ENCODE results near the gene TMEM245.

The TMEM245 gene

DNA sequence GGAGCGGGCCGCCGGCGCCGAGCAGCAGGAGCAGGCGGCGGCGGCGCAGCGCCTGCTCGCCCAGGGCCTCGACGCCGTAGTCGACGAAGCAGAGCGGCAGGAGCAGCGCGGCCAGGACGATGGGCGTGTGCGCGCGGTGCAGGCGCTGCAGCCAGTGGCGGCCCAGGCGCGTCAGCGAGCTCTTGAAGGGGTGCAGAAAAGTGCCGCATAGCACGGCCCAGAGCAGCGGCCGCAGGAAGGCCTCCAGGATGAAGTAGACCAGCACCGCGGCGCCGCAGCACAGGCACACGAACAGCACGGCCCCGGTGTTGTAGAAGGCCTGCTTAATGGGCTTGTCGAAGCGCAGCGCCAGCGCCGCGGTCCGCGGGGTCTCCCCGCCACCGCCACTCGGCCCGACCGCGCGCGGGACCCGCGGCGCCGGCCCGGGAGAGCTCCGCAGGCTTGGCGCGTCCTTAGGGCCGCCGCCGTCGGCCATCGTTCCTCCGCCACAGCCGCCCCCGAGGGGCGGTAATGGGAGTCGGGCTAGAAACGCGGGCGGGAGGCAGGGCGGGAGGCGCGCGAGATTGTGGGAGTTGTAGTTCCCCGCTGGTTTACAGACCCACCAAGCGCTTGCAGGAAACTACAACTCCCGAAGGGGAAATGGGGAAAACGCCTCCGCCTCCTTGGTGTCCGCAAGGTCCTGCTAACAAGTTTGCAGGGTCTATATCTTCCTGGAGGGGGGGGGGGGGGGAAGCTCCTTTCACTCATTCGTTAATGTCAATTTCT is at the start of gene TMEM245:
TSS of gene TMEM245 (minus strand) at position 509 of the 765 bp plus-strand sequence. CDS start at position 475, 34 bp downstream.
- DNase-seq, result peak; percentile 71 to 90

DNA sequence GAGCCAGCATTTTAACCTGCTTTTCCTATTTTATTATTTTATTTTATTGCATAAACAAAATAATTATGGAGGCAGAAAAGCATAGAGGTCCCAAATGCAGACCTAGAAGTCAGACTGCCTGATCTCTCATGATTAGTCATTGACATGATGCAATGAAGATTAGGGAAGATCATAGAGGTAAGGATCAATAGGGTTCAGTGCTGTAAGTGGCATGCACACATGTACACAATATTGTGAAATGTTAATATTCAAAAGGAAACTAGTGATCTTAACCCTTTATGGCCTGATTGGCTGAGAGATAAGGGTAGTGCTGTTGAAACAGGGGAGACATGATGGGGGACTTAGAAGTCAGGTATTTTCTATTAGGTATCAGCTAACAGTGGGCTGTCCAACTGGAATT is 48.4 kb upstream of the TMEM245 start:
- no peak for DNase-seq

DNA sequence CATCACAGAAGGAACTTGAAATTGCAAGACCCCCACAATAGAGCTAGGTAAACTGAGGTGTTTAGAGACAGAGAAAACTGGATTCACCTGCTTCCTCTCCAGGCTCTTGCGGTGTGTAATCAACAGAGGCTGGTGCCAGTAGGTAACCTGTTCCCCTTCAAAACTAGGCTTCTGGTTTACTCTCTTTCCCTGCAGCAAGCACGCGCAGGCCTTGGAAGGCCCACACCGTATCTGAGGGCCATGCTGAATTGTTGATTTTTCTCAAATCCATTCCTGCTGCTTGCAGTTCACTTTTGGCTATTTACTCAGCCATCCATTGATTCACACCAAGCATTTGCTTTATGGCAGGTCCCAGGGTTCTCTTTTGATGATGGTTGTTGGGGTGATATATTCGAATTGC is 48.0 kb upstream of the TMEM245 start:
- no peak for DNase-seq

DNA sequence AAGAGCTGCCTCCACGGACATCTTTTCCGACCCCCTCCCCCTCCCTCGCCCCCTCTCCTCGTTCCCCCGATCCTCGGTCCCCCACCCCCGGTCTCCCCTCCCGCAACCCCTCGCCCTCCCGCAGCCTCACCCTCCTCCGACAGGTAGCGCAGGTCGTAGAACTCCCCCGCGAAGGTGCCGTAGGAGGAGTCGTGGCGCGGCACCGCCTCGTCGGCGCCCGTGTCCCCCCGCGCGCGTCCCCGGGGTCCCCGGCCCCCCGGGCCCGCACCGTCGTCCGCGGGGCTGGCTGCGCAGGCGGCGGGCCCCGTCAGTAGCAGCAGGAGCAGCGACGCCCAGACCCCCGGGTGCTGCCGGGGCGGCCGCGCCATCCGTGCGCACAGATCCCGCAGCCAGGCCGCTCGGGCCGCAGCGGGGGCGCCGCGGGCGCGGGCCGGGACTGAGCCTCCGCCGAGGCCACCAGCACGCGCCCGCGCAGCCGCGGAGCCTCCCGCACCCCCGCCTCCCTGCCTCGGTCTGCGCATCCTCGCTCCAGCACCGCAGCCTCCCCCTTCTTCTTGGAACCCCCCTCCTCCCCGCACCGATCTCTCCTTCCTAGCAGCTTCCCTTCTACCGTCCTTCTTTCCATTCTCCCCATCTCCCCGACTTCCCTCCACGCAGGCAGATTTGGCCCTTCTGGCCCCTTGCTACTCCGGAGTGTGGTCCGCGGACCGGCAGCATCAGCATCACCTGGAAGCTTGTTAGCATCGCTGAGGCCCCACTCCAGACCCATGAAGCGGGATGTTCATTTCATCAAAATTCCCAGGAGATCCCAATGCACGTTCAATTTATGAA is 47.2 kb upstream of the TMEM245 start, which contains the start of gene FRRS1L:
TSS of gene FRRS1L (minus strand) at position 479 of the 831 bp plus-strand sequence. CDS start at position 368, 111 bp downstream.
- DNase-seq, result no peak

DNA sequence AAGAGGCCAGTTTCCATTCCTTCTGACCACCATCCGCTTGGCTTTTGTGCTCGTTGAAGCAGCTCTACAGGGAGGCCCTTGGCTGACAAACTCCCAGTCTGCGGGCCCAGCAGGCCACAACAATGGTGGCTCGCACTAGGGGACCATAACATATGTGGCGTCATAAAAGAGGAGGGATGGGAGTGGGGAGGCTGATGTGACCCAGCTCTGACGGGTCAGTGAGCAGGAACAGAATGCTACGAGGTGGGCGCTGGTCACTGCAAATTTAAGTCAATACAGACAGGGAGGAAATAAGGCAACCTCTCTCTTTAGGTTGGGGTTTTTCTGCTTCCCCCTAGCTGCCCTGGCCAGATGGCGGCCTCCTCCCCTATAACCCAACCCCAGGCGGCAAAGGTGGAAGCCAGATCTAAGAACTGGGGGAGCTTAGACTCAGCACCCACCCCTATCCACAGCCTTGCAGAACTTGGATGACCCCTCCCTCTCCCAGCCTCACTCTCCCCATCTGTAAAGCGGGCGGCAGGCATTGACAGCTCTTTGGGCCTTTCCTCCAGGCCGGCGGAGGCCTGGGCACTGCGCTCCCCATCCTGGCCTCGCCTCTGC is 46.5 kb upstream of the TMEM245 start:
- DNase-seq, result no peak

DNA sequence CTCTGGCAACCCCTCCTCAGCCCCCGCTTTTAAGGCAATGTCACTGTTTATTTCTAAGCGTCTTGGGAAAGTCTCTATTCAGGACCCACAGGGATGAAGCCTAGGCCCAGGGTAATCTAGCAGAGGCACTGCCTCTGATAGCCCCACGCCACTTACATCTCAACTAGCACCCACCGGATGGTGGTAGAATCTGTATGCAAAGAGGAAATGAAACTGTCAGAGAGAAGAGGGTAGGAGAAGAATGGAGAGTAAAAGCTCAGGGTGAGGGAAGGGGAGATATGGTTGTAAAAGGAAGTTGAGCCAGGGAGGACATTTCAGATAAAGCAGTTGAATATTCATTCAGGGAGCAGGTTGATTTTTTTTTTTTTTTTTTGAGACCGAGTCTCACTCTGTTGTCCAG is 44.3 kb upstream of the TMEM245 start:
- no peak for DNase-seq

DNA sequence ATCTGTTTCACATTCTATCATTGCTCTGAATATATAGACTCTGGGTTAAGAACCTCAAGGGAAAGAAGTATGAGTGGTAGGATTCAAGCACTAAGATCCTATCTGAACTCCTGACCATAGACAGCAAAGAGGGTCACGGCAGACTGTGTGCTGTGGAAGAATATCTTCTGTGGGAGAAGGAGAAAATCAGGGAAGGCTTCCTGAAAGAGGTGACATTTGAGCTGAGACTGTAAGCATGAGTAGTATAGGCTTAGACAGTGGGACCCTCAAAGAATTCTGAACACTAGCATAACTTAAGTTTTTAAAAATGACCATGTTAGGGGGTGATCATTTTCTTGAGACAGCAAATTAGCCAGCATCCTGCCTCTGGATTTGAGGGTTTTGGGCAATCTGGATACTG is 43.4 kb upstream of the TMEM245 start:
- no peak for DNase-seq

DNA sequence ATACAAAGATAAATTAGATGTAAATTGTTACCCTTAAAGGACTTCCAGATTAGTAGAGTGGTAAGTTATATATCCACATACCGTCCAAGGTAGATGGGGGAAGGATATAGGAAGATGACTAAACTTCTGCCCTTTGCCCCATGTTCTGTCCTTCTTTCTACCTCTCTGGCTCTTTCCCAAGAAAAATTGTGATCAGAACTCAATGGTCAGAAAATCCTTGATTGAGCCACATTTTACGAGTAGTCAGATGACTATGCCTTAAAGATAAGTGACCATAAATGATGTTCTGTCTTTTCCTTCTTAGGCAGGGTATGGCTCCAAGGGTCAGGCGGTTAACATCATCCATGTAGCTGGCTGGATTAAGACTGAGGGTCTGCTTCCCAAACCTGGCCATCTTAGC is 42.9 kb upstream of the TMEM245 start:
- no peak for DNase-seq

DNA sequence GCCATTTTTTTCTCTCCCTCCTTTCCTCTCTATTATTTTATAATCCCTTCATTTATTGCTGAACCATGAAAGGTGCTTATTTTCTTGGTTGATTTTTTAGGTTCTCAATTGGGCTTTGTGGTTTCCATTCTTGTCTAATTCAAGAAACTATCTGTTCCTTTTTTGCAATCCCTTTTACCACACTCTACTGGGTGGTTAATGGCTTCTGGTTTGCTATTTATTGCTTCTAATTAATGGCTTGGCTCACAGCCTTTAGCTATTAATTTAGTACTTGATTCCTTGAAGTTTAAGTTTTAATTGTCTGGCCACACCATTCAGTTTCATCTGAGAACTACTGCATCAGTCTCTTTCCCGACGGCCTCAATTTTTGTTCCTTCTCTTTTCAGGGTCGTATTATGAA is 41.7 kb upstream of the TMEM245 start:
- no peak for DNase-seq

DNA sequence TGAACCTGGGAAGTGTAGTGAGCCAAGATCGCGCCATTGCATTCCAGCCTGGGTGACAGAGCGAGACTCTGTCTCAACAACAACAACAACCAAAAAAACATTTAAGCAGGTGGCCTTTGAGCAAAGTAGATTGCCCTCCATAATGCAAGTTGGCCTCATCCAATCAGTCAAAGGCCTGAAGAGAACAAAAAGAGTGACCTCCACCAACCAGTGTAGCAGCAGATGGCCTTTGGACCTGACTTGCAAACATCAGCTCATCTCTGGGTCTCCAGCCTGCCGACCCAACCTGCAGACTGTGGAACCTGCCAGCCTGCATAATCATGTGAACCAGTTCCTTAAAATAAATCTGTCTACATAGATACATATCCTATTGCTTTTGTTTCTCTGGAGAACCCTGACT is 39.8 kb upstream of the TMEM245 start:
- DNase-seq, result no peak

DNA sequence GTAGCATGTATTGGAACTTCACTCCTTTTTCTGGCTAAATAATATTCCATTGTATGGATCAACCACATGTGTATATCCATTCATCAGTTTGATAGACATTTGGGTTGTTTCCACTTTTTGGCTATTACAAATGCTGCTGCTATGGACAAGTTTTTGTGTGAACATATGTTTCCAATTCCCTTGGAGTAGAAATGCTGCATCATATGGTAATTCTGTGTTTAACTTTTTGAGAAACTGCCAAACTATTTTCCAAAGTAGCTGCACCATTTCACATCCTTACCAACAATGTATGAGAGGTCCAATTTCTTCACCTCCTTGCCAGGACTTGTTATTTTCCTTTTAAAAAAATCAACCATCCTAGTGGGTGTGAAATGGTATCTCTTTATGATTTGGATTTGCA is 38.9 kb upstream of the TMEM245 start:
- DNase-seq, result no peak

DNA sequence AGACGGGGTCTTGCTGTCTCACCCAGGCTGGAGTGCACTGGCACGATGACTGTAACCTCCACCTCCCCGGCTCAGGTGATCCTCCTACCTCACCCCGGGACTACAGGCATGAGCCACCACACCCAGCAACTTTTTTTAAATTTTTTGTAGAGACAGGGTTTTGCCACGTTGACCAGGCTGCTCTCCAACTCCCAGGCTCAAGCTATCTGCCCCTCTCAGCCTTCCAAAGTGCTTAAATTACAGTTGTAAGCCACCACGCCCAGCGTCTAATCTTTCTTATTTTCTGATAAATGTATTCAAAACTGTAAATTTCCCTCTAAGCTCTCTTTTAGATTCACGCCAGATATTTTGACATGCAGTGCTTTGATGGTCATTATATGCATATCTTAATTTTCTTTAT is 37.0 kb upstream of the TMEM245 start:
- no peak for DNase-seq

DNA sequence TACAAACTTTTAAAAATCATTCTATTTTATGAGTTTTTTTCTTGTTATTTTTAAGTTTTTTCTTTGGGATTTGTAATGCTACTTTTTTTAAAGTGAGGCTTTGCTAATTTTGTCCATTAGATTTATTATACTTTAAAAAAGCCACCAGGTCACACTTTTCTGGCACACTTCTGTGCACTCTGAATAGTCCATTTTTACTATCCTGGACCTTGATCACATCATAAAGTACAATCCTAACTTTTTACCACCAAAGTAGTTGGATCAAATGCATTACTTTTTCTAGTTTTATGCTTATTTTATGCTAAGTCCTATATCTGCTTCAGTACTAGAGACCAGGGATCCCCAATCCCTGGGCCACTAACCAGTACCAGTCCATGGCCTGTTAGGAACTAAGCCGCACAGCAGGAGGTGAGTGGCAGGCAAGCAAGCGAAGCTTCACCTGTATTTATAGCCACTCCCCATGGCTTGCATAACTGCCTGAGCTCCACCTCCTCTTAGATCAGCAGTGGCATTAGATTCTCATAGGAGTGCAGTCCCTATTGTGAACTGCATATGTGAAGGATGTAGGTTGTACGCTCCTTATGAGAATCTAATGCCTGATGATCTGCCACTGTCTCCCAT is 31.3 kb upstream of the TMEM245 start:
- no peak for DNase-seq

DNA sequence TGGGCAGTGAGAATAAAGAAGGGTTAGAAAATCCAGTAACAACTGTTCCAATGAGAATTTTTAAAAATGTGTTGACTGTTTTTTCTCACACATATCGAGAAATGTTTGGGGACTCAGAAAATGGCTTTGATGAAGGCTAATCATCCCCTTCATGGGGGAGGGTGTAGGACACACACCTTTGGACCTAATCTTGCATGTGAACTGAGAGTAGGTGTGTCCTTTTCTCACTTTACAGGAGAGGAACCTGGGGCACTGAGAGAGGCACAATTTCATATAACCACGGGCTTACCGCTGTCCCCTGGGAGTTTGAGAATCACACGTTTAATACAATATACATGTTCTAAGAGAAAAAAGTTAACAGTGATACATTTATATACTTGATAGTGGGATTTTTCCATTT is 30.0 kb upstream of the TMEM245 start:
- DNase-seq, result no peak

DNA sequence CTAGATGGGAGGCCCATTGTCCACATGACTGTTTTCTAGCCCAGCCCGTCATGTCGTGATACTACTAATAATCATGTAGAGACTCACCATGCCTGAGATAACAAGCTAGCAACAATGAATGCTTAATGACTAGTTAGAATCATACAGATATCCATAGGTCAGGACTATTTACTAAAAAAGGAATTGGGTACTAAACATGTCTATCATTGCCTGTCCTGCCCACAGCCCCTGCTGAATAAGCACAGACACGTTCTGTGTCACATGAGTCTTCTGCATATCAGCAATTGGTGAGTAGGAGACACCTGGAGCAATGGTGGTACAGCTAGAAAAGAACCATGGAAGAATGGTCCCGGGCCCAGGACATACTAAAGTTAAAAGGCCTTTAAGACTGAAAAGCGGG is 29.3 kb upstream of the TMEM245 start:
- DNase-seq, result no peak

DNA sequence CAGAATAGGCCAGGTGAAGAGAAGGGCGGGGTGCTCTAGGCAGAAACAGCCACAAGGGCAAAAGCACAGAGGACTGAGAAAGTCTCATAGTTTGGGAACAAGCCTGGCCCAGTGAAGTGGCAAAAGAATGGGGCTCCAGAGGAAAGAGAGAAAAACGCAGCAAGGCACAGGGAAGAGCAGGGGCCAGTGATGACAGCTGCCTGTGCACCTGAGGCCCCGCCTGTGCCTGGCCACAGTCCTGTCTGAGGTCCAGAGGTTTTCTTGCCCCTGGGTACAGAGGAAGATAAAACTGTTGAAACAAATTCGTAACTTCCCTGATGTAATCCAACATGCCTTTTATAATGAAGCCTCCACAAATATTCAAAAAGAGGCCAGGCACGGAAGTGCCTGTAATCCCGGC is 25.3 kb upstream of the TMEM245 start:
- DNase-seq, result no peak

DNA sequence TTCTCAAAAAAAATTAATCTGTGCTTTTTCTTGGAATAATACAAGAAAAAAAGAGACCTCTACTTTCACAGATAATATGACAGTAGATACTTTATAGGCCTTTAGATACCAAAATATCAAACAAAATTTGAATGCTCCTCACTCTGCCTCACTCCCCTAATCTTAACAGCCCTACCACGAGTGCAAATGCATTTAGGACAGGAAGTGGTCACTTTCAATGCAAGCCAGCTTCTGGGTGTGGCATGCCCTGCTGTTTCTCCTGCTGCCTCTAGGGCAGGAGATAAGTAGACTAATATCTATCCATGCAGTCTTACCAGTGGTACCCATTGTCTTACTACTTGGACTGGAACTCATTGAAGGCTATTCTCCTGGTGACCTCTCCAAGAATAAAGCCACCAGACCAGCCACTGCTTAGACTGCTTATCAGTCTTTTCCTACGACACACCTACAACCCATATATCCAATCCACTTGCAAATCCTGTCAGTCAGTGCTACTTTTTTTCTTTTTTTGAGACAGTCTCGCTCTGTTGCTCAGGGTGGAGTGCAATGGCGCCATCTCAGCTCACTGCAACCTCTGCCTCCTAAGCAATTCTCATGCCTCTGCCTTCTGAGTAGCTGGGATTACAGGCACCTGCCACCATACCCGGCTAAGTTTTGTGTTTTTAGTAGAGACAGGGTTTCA is 24.3 kb upstream of the TMEM245 start:
- no peak for DNase-seq

DNA sequence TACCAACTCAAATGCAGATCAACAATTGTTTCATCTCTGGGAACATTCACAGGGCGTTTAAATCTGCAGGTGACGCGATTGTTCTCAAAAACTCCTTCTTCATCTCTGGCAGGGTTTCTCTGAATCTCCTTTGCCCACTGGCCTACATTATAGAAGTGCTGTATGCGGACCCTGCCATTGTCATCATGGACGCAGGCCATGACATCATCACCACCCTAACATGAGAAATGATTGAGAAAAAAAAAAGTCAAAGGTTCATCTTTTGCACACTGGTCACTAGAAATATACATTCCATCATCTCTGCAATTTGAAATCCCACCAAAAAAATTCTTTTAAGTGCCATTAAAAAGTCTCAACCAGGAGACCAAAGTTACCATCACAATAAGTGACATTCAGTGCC is 21.6 kb upstream of the TMEM245 start:
- DNase-seq, result no peak

DNA sequence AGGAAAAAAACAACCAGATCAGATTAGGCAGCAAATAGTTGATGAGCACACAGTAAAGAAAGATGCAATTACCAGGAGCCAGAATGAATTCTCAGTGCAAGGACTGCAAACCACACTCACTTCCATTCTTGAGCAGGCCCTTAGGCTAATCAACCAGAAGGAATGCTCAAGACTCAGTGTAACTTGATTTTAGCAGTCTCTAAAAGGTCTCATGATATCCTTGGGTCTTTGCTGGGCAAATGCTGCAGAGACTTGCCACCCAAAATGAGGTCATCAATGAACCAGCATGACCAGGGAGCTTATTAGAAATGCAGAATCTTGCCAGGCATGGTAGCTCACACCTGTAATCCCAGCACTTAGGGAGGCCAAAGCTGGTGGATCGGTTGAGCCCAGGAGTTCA is 20.1 kb upstream of the TMEM245 start:
- DNase-seq, result no peak

DNA sequence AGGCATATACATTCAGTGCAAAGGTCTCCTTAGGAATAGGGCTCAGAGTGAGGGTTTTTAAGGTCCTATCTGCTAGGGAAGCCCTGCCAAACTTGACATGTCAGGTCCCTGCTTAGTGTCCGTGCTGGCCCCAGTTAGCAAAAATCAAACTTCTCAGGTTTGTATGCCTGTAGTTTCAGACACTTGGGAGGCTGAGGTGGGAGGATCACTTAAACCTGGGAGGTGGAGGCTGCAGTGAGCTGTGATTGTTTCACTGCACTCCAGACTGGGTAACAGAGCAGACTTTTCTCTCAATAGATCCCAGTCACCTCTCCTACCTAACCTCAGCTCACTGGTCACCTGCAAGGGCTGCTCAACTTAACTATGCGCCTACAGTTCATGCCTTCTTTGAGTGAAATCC is 18.7 kb upstream of the TMEM245 start:
- no peak for DNase-seq

DNA sequence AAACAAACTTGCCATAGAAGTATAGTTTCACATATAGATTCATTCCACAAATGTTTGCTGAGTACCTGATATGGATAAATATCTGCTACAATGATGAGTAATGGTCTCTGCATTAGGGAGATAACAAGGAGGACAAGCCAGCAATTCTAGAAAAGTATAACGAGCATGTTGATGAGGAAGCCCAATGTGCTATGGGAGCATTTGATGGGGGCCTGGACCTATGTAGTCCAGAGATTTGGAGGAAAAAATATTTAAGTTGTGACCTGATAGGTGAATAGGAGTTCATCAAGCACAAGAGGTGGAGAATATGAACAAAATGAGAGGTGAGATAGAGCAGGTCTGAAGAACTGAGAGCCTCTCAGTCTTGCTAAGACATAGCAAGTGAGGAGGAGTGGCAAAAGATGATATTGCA is 14.4 kb upstream of the TMEM245 start:
- no peak for DNase-seq

DNA sequence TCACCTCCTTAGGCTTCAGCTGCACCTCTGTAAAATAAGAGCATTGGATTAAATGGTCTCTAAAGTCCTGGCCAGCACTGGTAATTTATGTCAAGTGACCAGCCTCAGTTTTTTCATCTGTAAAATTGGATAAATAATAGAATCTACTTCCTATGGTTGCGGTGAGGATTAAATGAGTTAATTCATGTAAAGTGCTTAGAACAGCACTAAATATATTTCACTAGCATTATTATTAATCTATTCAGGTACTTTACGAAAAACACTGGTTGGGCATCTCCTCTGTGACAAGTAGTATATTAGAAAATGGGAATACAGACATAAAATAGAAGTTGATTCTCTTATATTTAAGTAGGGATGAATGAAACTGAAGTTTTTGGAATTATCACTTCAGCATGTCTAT is 13.8 kb upstream of the TMEM245 start:
- DNase-seq, result no peak

DNA sequence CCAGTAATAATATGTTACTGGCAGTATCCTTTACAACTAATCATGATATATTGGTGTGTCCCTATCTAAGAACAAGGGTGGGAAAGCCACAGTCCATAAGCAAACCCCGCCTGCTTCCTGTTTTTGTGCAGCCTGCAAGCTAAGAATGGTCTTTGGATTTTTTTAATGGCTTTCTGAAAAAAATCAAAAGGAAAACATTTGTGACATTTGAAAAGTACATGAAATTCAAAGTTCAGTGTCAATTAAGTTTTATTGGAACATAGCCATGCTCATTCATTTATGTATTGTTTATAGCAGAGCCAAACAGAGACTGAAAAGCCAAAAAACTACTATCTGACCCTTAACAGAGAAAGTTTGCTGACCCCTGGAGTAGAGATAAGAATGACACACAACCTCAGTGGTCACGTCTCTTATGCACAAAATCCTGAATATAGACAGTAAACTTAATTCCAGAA is 12.8 kb upstream of the TMEM245 start:
- DNase-seq, result no peak
